HepG2 (cell line): Measurements from ENCODE around the gene WDR27. TPM values are rescaled to one million over a fixed set of nuclear protein-coding genes. Genes with fewer than 3 reads are reported as not detected.
A peak's percentile ranks its signal among the peaks of the same experiment; 100 is the strongest.

Experiments
- DMTF1 ChIP-seq: sonication (generic); formaldehyde crosslinking; IDR thresholded peaks from 2 replicates; pipeline ENCODE4 v1.4.0; 2020; ENCODE audit warnings: mild to moderate bottlenecking, missing genetic modification reagents
- HMGA1 ChIP-seq: sonication (generic); formaldehyde crosslinking; conservative IDR thresholded peaks from 2 replicates; pipeline ENCODE4 v1.4.0; 2020; ENCODE audit warnings: missing genetic modification reagents
- JUN ChIP-seq: sonication (generic); formaldehyde crosslinking; IDR thresholded peaks from 2 replicates; pipeline ENCODE4 v1.4.0; 2020; ENCODE audit warnings: mild to moderate bottlenecking, missing genetic modification reagents
- MED8 ChIP-seq: sonication (generic); formaldehyde crosslinking; IDR thresholded peaks from 2 replicates; pipeline ENCODE4 v1.8.1; 2023; ENCODE audit warnings: mild to moderate bottlenecking, missing genetic modification reagents; ENCODE audit not compliant: insufficient replicate concordance
- MLLT10 ChIP-seq: sonication (generic); formaldehyde crosslinking; IDR thresholded peaks from 2 replicates; pipeline ENCODE4 v1.4.0; 2020; ENCODE audit warnings: missing genetic modification reagents
- RBM22 ChIP-seq: fragments of 200-400 bp; formaldehyde crosslinking; optimal IDR thresholded peaks from 2 replicates; pipeline ENCODE3; 2017; ENCODE audit warnings: mild to moderate bottlenecking, low read length, moderate library complexity
- SNAI1 ChIP-seq: sonication (generic); formaldehyde crosslinking; IDR thresholded peaks from 2 replicates; pipeline ENCODE4 v1.5.0; 2020; ENCODE audit warnings: mild to moderate bottlenecking, missing genetic modification reagents, borderline replicate concordance
- SNRNP70 ChIP-seq: fragments of 200-400 bp; formaldehyde crosslinking; IDR thresholded peaks from 2 replicates; pipeline ENCODE4 v1.6.1; 2017; ENCODE audit warnings: mild to moderate bottlenecking, low read depth, low read length, moderate library complexity
- SPEN ChIP-seq: sonication (generic); formaldehyde crosslinking; IDR thresholded peaks from 2 replicates; pipeline ENCODE4 v1.5.1; 2020; ENCODE audit warnings: low read depth, mild to moderate bottlenecking, missing genetic modification reagents
- SSRP1 ChIP-seq: IDR thresholded peaks from 2 replicates; pipeline ENCODE4 v1.6.1; 2016; ENCODE audit warnings: control low read depth
- THAP7 ChIP-seq: sonication (generic); formaldehyde crosslinking; IDR thresholded peaks from 2 replicates; pipeline ENCODE4 v1.8.1; 2023; ENCODE audit warnings: mild to moderate bottlenecking, missing genetic modification reagents
- ZBTB1 ChIP-seq: sonication (generic); formaldehyde crosslinking; IDR thresholded peaks from 2 replicates; pipeline ENCODE4 v1.4.0; 2020; ENCODE audit warnings: missing genetic modification reagents, borderline replicate concordance
- ZBTB14 ChIP-seq: sonication (generic); formaldehyde crosslinking; IDR thresholded peaks from 2 replicates; pipeline ENCODE4 v1.4.0; 2020; ENCODE audit warnings: missing genetic modification reagents
- ZFYVE20 ChIP-seq: sonication (generic); formaldehyde crosslinking; IDR thresholded peaks from 2 replicates; pipeline ENCODE4 v1.8.0; 2023; ENCODE audit warnings: low read depth, mild to moderate bottlenecking, moderate library complexity, missing genetic modification reagents, borderline replicate concordance
- ZNF232 ChIP-seq: sonication (generic); formaldehyde crosslinking; IDR thresholded peaks from 2 replicates; pipeline ENCODE4 v1.4.0; 2020; ENCODE audit warnings: missing genetic modification reagents, borderline replicate concordance
- ZNF3 ChIP-seq: IDR thresholded peaks from 2 replicates; pipeline ENCODE4 v1.7.0; 2017; ENCODE audit warnings: inconsistent platforms
- ZNF354B ChIP-seq: sonication (generic); formaldehyde crosslinking; IDR thresholded peaks from 2 replicates; pipeline ENCODE4 v1.8.0; 2022; ENCODE audit warnings: mild to moderate bottlenecking, missing genetic modification reagents
- ZNF367 ChIP-seq: sonication (generic); formaldehyde crosslinking; IDR thresholded peaks from 2 replicates; pipeline ENCODE4 v1.4.0; 2020; ENCODE audit warnings: missing genetic modification reagents, borderline replicate concordance
- ZNF790 ChIP-seq: sonication (generic); formaldehyde crosslinking; IDR thresholded peaks from 2 replicates; pipeline ENCODE4 v1.8.0; 2022; ENCODE audit warnings: missing genetic modification reagents, mild to moderate bottlenecking, borderline replicate concordance
- ZNF816 ChIP-seq: sonication (generic); formaldehyde crosslinking; IDR thresholded peaks from 2 replicates; pipeline ENCODE4 v1.8.0; 2022; ENCODE audit warnings: missing genetic modification reagents, mild to moderate bottlenecking, borderline replicate concordance
- polyA plus RNA-seq, 8 experiments: library from polyadenylated mRNA; depleted of rRNA in 3 of 8; stranded (reverse) in 7 of 8; unstranded in 1 of 8; fragments of >200 nt; fragmentation: Illumina TruSeq in 4 of 8; extraction: Trizol in 4 of 8; gene quantifications; 2 replicates each; pipeline versions ENCODE4 v1.2.1 to v1.2.3, GENCODE V29; 2011 to 2016; ENCODE audit warnings: low read depth in 4 of 8, missing spikeins in 1 of 8, mixed read lengths in 1 of 8; ENCODE audit not compliant: insufficient read depth in 1 of 8
- total RNA-seq, 5 experiments: library from RNA; depleted of rRNA; stranded (reverse); fragments of >200 nt; fragmentation: Illumina TruSeq; extraction: Trizol; gene quantifications; 2 replicates each; pipeline ENCODE4 v1.2.3, GENCODE V29; 2016; ENCODE audit warnings: low read depth in 1 of 5
- TF ChIP-seq, protein P1 (sequence below): sonication (generic); formaldehyde crosslinking; IDR thresholded peaks from 2 replicates; pipeline ENCODE4 v1.4.0; 2020; ENCODE audit warnings: missing genetic modification reagents
- TF ChIP-seq, protein P2 (sequence below): sonication (generic); formaldehyde crosslinking; IDR thresholded peaks from 2 replicates; pipeline ENCODE4 v1.8.0; 2022; ENCODE audit warnings: missing genetic modification reagents, low read depth, mild to moderate bottlenecking, borderline replicate concordance
- TF ChIP-seq, protein P3 (sequence below): sonication (generic); formaldehyde crosslinking; IDR thresholded peaks from 2 replicates; pipeline ENCODE4 v1.5.1; 2020; ENCODE audit warnings: missing genetic modification reagents, mild to moderate bottlenecking, borderline replicate concordance

The WDR27 gene
- total and polyA plus RNA-seq, 2 of the 13 experiments (the other 11 are each of a cell fraction or from before 2014, with no cell fraction given) = 34.1 to 80.3 TPM

- TF ChIP-seq ZNF3 (CRISPR knock-in tag) (no peak), RBM22 (no peak), ZNF232 (CRISPR knock-in tag) (peak; percentile 18; the same call in 1 of the 2 replicates), HMGA1 (CRISPR knock-in tag) (no peak), SPEN (CRISPR knock-in tag) (peak; percentile 71), SNAI1 (CRISPR knock-in tag) (peak; percentile 81), ZFYVE20 (CRISPR knock-in tag) (peak; percentile 78), SSRP1 (no peak), ZBTB14 (CRISPR knock-in tag) (no peak), THAP7 (CRISPR knock-in tag) (no peak; the same call in 1 of the 2 replicates), MLLT10 (CRISPR knock-in tag) (no peak), ZNF790 (CRISPR knock-in tag) (peak; percentile 94; the same call in 1 of the 2 replicates), ZNF367 (CRISPR knock-in tag) (no peak), ZNF354B (CRISPR knock-in tag) (no peak), DMTF1 (CRISPR knock-in tag) (no peak; the same call in 1 of the 2 replicates), MED8 (CRISPR knock-in tag) (peak; percentile 98), ZNF816 (CRISPR knock-in tag) (peak; percentile 95), SNRNP70 (no peak), JUN (CRISPR knock-in tag) (0 out of 2 replicates have a peak, but pooled peaks have one; percentile 31), ZBTB1 (CRISPR knock-in tag) (peak; percentile 76)
- TF ChIP-seq, protein P1, sequence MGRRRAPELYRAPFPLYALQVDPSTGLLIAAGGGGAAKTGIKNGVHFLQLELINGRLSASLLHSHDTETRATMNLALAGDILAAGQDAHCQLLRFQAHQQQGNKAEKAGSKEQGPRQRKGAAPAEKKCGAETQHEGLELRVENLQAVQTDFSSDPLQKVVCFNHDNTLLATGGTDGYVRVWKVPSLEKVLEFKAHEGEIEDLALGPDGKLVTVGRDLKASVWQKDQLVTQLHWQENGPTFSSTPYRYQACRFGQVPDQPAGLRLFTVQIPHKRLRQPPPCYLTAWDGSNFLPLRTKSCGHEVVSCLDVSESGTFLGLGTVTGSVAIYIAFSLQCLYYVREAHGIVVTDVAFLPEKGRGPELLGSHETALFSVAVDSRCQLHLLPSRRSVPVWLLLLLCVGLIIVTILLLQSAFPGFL (CRISPR knock-in tag) = no peak
- TF ChIP-seq, protein P2, sequence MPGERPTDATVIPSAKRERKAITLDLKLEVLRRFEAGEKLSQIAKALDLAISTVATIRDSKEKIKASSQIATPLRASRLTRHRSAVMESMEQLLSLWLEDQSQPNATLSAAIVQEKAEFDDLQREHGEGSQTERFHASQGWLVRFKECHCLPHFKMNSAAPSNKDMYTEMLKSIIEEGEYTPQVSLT (CRISPR knock-in tag) = no peak; the same call in 1 of the 2 replicates
- TF ChIP-seq, protein P3, sequence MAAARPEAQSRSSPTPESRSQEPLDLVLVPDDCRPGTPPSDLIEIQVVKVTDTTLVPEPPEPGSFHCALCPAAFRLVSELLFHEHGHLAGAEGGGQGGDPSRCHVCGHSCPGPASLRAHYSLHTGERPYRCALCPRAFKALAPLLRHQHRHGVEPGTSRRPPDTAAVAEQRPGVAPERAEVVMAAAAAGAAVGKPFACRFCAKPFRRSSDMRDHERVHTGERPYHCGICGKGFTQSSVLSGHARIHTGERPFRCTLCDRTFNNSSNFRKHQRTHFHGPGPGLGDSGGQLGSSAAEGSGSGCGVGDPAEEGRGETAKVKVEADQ (CRISPR knock-in tag) = peak; percentile 80; the same call in 1 of the 2 replicates
Observed at GRCh38 chr6:169724494-169725124, 22.8 kb upstream of the WDR27 start, which contains the start of gene PHF10 (continued).
